GM21528 (cell line): ENCODE data around the gene SPON1.
"Not testable (repeated sequence)": the region's sequence is repeated elsewhere in the genome, so short reads cannot be mapped to it uniquely, and the experiment has no call there.

Source experiments
- ATAC-seq: cut with Tn5 transposase; IDR thresholded peaks from one replicate; pipeline ENCODE4 v1.9.1; 2021; ENCODE audit warnings: mild to moderate bottlenecking, moderate library complexity; ENCODE audit not compliant: unreplicated experiment, low FRiP score

SPON1 gene

DNA sequence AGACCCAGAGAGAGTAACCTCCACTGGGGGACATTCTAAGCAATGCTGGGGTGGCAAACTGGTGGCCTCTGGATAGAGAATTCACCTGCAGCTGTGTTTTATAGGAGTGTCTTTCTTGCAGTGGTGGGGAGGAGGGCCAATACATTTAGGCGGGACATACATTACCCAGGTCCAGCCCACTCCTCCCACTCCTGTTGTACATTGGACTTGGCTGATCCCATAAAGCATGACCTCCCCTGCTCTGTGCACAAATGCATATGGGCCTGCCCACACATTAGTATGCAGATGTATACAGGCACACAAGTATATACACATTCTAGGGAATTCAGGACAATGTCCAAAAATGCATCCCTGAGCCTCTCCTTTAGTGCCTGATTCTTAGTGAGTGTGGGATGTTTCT, 297.4 kb downstream of the SPON1 start:
- no peak for ATAC-seq

DNA sequence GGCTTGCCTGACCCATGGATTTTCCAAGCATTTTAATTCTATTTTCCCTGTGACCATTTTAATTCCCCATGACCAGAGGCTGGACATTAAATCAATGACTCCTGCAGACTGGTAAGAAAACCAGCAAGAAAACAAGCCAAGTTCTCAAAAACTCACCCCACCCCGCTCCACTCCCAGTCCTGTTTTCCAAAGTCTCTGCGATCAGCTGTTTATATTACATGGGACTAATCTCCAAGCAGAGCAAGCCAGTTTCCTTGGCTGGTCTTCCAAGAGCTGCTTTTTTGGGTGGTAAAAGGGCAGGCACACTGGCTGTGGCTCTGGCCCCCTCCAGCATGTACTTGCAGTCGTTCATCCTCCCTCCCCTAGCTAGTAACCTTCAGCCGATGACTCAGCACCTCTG, 298.5 kb downstream of the SPON1 start:
- no peak for ATAC-seq

DNA sequence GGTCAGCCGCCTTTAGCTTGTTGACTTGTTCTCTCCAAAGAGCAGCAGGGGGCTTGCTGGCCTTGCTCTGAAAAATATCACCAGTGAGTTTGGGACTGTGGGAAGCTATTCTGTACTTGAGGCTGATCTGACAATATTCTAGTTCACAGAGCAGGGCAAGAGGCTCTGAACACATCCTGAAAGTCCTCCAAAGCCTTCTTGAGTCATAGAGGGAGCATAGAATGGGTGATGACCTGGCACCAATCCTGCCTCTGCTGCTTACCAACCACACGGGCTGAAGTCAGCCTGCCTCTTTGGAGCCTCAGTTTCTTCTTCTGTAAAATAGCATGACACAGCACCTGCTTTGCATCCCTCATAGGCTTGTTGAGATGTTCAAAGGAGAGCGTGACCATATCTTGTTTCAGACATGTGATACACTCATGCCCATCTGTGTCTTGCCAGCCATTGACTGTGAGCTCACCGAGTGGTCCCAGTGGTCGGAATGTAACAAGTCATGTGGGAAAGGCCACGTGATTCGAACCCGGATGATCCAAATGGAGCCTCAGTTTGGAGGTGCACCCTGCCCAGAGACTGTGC, 299.8 kb downstream of the SPON1 start:
- ATAC-seq, result no peak

DNA sequence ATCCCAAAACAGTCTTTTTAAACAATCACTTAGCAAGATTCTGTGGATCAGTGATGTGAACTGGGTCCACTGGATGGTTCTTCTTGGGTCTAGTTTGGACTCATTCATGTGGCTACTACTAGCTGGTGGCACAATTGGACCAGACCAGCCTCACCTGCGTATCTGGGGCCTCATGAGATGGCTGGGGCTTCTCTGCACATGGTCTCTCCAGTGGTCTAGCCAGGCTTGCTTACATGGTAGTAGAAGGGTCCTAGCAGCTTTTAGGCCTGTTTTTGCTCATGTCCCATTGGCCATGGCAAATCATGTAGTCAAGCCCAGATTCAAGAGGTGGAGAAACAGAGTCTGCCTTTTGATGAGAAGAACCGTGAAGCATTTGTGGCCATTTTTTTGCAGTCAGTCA, 302.4 kb downstream of the SPON1 start:
- no peak for ATAC-seq

DNA sequence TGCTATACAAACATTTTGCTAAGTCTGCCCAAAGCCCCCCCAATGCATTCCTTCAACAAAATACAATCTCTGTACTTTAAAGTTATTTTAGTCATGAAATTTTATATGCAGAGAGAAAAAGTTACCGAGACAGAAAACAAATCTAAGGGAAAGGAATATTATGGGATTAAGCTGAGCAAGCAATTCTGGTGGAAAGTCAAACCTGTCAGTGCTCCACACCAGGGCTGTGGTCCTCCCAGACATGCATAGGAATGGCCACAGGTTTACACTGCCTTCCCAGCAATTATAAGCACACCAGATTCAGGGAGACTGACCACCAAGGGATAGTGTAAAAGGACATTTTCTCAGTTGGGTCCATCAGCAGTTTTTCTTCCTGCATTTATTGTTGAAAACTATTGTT, 304.1 kb downstream of the SPON1 start:
- no peak for ATAC-seq

DNA sequence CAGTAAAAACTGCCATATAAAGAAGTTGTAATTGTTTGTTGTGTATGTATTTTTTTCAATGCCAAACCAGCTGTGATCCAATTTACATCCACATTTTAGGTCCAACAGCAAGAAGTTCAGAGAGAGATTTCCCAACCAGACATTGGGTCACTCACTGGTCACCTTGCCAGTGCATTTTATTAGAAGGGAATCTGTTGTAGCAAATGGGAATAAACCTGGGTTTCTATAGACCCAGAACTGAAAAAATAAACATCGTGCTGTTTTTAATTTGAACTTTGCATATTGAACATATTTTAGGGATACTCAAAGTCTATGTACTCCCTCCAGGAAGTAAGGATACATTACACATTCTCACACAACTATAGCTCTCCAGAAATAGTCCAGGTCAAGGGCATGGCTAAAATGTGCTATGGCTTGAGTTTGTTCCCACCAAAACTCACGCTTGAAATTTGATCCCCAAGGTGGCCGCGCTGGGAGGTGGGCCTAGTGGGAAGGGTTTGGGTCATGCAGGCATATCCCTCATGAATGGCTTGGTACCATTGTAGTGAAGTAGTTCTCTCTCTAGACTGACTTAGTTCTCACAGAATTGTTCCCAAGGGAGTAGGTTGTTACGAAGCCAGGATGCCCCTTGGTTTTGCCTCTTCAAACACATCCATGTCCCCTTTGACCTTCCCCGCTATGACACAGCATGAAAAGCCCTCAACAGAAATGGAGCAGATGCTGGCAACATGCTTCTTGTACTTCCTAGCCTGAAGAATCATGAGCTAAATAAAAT, 305.5 kb downstream of the SPON1 start:
- ATAC-seq, result no peak

DNA sequence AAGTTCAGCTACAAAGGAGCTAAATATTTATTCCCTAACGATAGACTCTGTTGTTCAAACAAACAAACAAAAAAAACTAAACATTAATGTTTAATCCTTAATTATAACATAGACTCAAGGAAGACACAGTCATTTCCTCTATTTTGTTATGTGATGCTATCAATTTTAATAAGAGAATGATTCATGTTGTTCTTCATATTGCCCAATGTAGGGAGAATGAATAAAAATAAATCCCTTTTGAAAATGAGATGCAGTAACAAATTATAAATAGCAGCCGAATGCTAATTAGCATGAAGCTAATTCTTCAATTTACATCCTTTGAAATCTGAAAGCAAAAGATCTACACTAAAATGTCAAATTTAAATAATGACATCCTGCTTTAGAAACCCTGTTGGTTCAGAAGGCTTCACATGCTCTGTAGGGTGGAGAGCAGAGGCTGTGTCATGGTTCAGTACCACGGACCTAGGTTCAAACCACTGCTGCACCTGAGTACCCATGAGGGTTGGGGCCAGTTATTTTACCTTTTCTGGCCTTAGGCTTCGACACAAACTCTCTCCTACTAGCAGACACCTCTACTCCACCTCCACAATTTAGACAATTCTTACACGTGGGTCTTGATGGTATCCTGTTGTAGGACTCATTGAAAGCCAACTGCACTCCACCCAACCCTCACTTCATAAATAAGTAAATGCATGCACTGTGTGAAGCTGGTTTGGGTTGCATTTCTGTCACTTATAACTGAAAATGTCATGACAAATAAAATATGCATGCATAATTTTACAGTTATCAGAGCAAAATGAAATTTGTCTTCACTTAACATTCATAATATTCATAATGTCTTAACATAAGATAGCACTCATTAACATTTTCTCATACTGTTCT, 307.4 kb downstream of the SPON1 start:
- ATAC-seq, result no peak

DNA sequence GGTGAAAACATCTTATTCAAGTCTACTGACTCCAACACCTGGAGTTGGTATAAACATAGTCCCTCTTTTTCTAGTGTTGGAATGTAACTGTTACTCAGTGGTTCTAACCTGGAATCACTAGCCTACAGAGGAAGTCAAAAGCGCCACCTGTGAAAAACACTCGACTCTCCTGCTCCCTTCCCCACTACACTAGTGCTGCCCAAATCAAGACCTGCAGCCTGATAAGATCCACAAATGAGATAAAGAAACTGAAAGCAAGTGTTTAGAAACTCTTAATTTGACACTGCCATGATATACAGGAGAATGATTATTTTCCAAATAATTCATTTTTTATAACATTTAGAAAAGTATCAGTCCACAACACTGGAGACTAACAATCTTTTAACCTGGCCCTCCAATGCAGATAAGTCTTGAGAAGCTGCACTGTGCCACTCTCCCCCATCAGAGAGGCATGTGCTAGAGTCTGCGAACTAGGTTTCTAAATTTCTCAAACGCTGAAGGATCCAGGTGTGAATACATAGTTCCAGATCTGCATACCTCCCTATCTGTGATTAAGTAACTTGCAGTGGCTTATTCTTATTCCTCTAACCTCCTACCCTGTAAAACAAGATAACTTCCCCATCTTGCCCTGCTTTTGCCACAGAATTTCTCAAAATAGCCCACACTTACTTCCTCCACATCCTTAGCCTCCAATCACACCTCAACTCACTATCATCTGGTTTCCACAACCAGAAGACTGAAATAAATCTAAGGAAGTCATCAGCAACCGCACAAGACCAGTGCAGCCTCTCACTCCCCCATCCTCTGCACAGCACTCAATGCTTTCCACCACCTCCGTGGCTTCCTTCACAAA, 308.4 kb downstream of the SPON1 start:
- ATAC-seq, result peak; percentile 79

DNA sequence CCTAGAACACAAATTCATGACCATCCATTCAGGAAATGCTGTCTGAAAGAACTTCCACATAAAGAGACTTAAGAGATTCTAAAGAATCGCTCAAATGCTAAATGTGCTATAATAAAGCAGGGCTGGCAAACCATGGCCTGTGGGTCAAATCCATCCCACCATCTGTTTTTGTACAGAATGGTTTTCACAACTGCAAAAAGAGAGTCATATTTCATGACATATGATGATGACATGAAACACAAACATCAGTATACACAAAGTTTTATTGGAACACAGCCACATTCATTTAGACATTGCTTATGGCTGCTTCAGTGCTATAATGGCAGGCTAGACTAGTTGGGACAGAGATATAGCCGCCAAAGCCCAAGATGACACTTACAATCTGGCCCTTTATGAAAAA, 311.4 kb downstream of the SPON1 start:
- ATAC-seq, result no peak

DNA sequence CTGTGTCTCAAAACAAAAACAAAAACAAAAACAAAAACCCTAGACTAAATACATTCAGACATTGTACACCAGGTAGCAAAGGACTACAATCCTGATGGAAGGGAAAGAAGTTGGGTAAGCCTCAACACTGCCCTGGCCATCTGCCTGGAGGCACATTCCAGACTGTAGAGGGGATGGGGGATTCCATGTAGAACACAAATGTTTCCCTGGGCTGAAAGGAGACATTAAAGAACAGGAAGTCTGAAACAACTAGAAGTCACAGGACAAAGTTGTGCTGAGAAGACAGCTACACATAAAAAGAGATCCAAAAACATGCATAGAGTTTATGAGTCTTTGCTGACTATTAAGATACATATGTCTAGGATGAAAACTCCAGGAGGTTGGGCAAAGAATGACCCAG, 312.6 kb downstream of the SPON1 start:
- ATAC-seq, result no peak

DNA sequence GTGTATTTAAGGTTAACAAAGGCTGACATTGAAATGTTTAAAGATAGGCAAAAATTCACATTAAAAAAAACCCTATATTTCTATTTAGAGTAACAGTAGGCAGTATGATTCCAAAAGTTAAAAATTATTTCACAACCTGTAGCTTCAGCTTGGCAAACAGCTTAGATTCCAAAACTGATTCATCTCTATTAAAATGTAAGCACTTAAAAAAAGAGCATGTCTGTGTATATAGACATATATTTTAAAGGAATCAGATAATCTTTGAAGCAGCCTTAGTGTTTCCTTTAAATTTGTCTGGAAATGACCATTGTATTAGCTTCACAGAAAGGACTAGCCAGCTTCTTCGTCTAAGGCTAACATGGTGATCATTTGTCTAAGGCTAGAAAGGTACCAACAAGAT, 316.3 kb downstream of the SPON1 start:
- not testable (repeated sequence) for ATAC-seq

DNA sequence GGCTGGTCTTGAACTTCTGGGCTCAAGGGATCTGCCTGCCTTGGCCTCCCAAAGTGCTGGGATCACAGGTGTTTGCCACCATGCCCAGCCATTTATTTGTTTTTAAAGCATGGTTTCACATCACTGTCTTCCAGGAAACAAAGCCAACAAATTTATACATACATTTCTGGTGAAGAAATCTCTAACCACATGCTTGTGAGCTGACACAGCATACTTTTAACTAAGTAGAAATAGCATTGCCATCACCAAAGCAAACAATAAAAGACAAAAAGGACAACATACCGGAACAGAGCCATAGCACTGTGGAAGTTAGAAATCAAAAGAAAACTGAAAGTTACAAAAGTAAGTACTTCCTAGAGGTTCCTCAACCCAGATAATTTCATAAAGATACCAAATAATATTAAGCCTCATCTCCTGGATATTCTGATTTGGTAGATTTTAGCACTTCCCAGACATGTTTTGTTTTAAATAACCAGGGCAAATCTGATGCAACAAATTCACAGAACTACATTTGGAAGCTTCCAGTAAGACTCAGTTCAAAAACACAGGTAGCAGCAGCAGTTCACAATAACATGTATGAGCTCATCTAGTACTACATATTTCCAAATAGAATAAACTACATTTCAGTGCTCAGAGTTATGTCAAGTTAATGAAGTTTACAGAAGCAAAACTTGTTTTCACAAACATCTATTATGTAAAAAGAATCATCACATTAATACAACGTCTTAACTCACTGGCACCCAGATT, 325.8 kb downstream of the SPON1 start:
- ATAC-seq, result no peak

DNA sequence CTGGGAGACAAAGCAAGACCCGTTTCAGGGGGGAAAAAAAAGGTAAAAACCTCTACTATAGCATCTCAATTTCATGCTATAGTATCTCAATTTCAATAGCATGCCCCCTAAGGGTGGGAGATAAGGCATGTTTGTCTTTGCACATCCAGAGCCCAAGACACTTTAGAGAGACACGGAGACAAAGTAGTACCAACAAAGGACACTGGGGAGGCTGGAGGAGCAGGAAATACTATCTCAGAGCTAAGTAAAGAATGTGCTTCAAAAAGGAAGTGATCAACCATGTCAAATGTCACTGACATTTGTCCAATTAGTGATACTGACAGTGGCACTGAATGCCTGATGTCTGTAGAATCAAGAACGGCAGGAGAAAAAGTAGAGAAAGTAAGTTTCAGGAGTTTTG, 327.9 kb downstream of the SPON1 start:
- ATAC-seq, result no peak

DNA sequence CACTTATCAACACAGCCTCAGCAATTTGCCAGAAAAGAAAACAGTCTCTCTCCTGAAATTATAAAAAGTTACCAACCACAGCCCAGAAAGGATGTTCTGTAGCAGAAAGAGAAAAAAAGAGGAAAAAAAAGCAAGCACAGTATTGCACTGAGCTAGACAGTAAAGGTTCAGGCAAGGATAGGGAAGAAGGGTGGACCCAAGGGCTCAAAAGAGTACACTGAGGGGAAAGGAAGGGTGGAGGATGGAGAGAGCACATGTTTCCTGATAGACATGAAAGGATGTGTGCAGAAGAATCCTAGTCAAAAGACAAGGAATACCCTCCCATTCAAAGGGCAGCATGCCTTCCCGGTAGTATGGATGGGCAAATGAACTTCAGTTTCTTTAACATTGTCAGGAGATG, 337.4 kb downstream of the SPON1 start:
- ATAC-seq, result no peak

DNA sequence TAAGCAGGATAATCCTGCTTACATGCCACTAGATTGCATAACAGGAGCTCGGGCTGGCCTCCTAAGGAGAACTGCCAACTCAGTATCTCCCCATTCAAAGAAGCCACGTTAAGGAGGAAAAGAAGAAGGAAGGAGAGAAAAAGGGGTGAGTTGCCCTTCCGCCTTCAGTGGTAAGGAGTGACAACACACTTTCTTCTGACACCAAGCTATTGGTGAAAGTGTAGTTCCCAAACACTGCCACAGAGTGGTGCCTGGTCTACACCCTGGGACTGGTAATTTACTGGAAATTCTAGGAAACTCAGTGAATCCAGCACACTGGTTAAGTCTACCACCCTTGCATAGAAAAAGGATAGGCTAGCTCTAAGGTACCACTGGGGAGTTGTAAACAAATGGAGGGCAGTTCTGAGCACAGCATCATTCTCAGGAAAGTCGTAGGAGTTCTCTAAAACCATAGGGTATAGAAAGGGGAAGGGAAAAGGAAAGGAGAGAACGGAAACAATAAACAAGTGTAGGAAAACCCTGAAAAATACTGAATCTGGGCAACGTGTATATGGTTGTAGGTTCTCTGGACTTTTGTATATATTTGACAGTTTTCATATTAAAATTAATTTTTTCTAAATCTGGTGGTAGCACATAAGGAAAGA, 338.3 kb downstream of the SPON1 start:
- ATAC-seq, result peak; percentile 75

DNA sequence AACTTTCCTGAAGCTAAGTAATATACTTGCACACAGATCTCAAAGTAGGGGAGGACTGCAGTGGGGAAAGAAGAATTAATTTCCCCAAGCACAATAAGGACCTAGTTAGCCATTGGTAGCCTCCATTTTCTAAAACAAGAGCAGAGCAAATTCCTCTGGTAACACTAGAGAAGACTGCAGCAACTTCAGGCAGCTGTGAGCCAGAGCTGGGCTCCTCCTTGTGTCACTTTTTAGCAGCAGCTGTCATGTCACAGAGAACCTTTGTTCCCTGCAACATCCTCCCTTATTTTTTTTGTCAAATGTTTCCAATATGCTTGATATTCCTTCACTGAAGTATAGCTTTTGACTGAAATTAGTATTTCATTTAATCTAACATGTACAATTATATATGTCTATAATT, 342.1 kb downstream of the SPON1 start:
- ATAC-seq, result no peak

DNA sequence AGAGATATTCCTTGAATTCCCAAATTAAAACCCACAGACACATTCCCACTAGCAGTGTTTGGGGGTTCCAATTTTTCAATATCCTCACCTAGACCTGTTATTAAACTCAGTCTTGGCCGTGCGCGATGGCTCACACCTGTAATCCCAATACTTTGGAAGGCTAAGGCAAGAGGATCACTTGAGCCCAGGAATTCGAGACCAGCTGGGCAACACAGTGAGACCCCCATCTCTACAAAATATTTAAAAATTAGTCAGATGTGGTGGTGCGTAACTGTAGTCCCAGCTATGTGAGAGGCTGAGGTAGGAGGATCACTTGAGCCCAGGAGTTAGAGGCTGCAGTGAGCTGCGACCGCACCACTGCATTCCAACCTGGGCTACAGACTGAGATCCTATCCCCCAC, 343.1 kb downstream of the SPON1 start:
- no peak for ATAC-seq

DNA sequence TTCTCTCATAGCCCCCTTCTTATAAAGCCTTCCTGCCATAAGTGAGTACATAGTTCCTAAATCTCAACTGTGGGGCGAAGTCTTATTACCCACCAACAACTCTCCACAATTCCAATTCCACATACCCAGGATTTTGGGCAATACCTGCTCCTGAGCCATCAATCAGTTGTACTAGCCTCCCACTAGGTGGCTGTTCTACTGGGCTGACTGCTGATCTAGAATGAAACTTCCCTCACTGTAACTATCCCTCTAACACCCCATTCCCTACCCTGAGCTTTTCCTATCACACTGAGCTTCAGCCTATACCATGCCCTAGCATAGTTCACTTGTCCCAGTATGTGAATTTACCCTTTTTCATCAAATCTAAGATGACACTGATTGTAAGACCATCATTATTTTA, 344.0 kb downstream of the SPON1 start:
- ATAC-seq, result no peak

DNA sequence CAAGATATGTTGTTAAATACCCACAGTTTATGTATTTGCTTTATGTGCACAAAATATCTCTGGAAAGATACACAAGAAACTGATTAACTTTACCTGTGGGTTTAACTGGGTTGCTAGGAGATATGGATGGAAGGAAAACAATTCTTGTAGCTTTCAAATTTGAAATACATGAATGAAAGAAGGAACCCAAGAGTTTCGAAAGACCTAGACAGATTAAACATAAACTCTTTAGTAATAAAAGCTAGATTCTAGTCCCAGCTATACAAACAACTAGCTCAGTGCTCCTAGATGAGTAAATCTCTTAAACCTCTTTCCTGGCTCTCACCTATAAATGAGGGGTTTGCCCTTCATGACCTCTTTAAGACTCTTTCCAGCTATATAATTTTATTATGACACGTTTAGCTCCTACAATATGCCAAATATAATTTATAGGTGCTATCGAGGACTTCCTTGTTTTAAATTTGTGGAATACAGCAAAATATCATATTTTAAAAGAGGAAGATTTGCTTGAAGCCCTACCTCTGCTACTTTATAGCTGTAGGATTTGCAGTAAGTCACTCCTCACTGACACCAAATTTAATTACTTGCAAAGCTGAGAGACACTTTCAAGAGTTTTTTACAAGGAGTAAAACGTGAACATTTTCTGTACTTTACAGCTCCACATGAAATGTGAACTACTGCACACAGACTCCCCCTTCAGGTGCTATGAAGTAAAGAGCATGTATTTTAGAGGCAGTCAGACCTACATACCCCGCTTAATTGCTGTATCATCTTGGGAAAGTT, 345.8 kb downstream of the SPON1 start:
- ATAC-seq, result peak; percentile 41
